Loucy (cell line): ENCODE results near the gene PICK1.

Experiments
- H2AFZ ChIP-seq: fragments of 200-600 bp; sonication (generic); 2 replicates; pipeline ENCODE4 v1.6.0; 2016; ENCODE audit warnings: antibody characterized with exemption, mild to moderate bottlenecking, low read length, moderate library complexity
- H3F3A ChIP-seq: fragments of 200-600 bp; 2 replicates; pipeline ENCODE4 v1.6.0; 2016; ENCODE audit warnings: antibody characterized with exemption, low read depth, mild to moderate bottlenecking
- H3K27me3 ChIP-seq: fragments of 200-600 bp; sonication (generic); 2 replicates; pipeline ENCODE4 v1.6.1; 2014; ENCODE audit warnings: low read length, mild to moderate bottlenecking; ENCODE audit not compliant: insufficient read depth, poor library complexity, severe bottlenecking
- H3K36me3 ChIP-seq: fragments of 200-600 bp; sonication (generic); 2 replicates; pipeline ENCODE4 v1.6.1; 2016; ENCODE audit warnings: low read length; ENCODE audit not compliant: insufficient read depth
- H3K4me1 ChIP-seq: fragments of 200-600 bp; sonication (generic); 2 replicates; pipeline ENCODE4 v1.5.1; 2014; ENCODE audit warnings: low read length, mild to moderate bottlenecking; ENCODE audit not compliant: insufficient read depth, poor library complexity, severe bottlenecking
- H3K4me2 ChIP-seq: fragments of 200-600 bp; sonication (generic); 2 replicates; pipeline ENCODE4 v1.6.0; 2014; ENCODE audit warnings: antibody characterized with exemption, low read length, low read depth, mild to moderate bottlenecking; ENCODE audit not compliant: poor library complexity, severe bottlenecking
- H3K4me3 ChIP-seq: fragments of 200-600 bp; sonication (generic); 2 replicates; pipeline ENCODE4 v1.5.1; 2014; ENCODE audit warnings: low read length, mild to moderate bottlenecking, mixed read lengths; ENCODE audit not compliant: poor library complexity, severe bottlenecking
- H3K79me2 ChIP-seq: fragments of 200-600 bp; sonication (generic); 2 replicates; pipeline ENCODE4 v1.6.1; 2014; ENCODE audit warnings: low read length; ENCODE audit not compliant: insufficient read depth
- H3K9ac ChIP-seq: fragments of 200-600 bp; sonication (generic); 2 replicates; pipeline ENCODE4 v1.6.0; 2014; ENCODE audit warnings: mild to moderate bottlenecking, low read depth, low read length, moderate library complexity; ENCODE audit not compliant: poor library complexity, severe bottlenecking
- H3K9me2 ChIP-seq: fragments of 200-600 bp; sonication (generic); replicated peaks from 2 replicates; pipeline ENCODE4 v1.6.1; 2016; ENCODE audit warnings: low read depth, low read length, mixed read lengths
- H3K9me3 ChIP-seq: fragments of 200-600 bp; sonication (generic); 2 replicates; pipeline ENCODE4 v1.6.1; 2014; ENCODE audit warnings: mild to moderate bottlenecking, antibody characterized with exemption, low read length, low read depth; ENCODE audit not compliant: insufficient read depth
- H4K20me1 ChIP-seq: fragments of 200-600 bp; sonication (generic); 2 replicates; pipeline ENCODE4 v1.6.0; 2014; ENCODE audit warnings: antibody characterized with exemption, low read length, mild to moderate bottlenecking; ENCODE audit not compliant: insufficient read depth, poor library complexity, severe bottlenecking
- EZH2phosphoT487 ChIP-seq: fragments of 200-600 bp; IDR thresholded peaks from 2 replicates; pipeline ENCODE4 v1.6.1; 2018; ENCODE audit warnings: antibody characterized with exemption, mild to moderate bottlenecking, moderate library complexity, borderline replicate concordance
- TF ChIP-seq, protein P1 (sequence below): fragments of 200-600 bp; sonication (generic); conservative IDR thresholded peaks from 2 replicates; pipeline ENCODE4 v1.5.1; 2014; ENCODE audit warnings: mild to moderate bottlenecking, antibody characterized with exemption, low read length

The PICK1 gene

DNA sequence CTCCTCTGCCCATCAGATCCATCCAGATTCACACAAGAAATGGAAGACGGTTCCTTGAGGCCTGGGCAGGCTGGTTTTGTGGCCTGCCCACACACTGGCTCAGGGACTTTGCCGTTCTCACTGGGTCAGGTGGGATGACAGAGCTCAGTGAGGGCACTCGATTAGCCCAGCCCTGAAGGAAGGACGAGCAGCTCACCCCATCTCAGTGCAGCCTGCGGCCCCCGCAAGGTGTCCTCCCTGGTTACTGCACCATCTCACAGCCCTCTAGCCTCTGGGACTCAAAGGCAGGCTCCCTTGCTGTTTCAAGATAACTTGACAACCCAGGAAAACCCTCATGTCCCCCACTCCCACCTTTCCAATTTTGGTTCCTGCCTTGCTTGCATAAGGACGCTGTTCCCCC, 22.6 kb downstream of the PICK1 start:
- H3K4me2 ChIP-seq, result no peak overlapping the region
- no peaks in the 10 kb centered on the region for H3K27me3 ChIP-seq
- TF ChIP-seq, protein P1, sequence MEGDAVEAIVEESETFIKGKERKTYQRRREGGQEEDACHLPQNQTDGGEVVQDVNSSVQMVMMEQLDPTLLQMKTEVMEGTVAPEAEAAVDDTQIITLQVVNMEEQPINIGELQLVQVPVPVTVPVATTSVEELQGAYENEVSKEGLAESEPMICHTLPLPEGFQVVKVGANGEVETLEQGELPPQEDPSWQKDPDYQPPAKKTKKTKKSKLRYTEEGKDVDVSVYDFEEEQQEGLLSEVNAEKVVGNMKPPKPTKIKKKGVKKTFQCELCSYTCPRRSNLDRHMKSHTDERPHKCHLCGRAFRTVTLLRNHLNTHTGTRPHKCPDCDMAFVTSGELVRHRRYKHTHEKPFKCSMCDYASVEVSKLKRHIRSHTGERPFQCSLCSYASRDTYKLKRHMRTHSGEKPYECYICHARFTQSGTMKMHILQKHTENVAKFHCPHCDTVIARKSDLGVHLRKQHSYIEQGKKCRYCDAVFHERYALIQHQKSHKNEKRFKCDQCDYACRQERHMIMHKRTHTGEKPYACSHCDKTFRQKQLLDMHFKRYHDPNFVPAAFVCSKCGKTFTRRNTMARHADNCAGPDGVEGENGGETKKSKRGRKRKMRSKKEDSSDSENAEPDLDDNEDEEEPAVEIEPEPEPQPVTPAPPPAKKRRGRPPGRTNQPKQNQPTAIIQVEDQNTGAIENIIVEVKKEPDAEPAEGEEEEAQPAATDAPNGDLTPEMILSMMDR, result no peak
- no peak for TF ChIP-seq EZH2phosphoT487
- no peaks in the 10 kb centered on the region for H3K9me2 ChIP-seq
- no peak overlapping the region for H2AFZ ChIP-seq
- no peak overlapping the region for H3K9ac ChIP-seq
- no peaks in the 10 kb centered on the region for H3K9me3 ChIP-seq
- no peak overlapping the region for H3K4me3 ChIP-seq
- H3K4me1 ChIP-seq, result no peaks in the 10 kb centered on the region
- H3F3A ChIP-seq, result no peaks in the 10 kb centered on the region
- H3K79me2 ChIP-seq, result no peaks in the 10 kb centered on the region
- H4K20me1 ChIP-seq, result no peaks in the 10 kb centered on the region
- no peaks in the 10 kb centered on the region for H3K36me3 ChIP-seq

- Histone ChIP-seq H3K9me2 (no peaks in the 10 kb centered on the region), H3K4me1 (no peaks in the 10 kb centered on the region), H3K9me3 (no peaks in the 10 kb centered on the region), H3K4me3 (no peak overlapping the region), H3K79me2 (no peaks in the 10 kb centered on the region), H3K27me3 (no peaks in the 10 kb centered on the region), H4K20me1 (no peaks in the 10 kb centered on the region), H3F3A (no peaks in the 10 kb centered on the region), H3K4me2 (no peak overlapping the region), H3K36me3 (no peaks in the 10 kb centered on the region), H2AFZ (no peak overlapping the region), H3K9ac (no peak overlapping the region)
- TF ChIP-seq, protein P1, result no peak
- no peak for TF ChIP-seq EZH2phosphoT487
Measured at GRCh38 chr22:38080474-38080849, 23.3 kb downstream of the PICK1 start.

DNA sequence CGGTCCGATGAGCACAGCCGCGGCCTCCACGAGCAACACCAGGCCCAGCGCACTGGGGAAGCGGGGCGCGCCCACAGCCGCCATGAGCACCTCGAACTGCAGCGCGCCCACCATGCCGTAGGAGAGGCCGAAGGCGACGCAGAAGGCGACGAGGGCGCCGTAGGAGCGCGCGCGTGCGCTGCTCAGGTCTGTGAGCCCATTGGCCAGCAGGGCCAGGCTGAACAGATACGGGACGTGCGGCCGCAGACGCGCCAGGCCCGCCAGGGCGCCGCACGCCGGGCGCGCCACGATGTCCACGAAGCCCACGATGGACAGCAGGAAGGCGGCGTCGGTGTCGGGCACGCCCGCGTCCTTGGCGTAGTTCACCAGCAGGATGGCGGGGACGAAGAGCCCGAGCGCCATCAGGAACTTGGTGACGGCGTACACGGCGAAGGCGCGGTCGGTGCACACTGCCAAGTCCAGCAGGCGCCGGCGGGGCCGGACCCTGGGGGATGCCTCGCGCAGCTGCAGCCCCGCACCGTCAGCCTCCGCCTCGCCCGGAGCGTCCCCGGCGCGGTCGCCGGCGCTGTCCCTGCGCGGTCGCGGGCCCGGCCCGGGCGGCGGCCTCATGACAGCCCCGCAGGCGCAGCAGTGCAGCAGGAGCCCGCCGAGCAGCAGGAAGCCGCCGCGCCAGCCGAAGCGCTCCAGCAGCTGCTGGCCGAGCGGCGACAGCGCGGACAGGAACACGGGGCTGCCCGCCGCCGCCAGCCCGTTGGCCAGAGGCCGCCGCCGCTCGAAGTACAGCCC, 23.8 kb downstream of the PICK1 start:
- no peak for TF ChIP-seq EZH2phosphoT487
- TF ChIP-seq, protein P1, result no peak
- no peaks in the 10 kb centered on the region for H3K27me3 ChIP-seq
- H3K4me3 ChIP-seq, result no peak overlapping the region
- H4K20me1 ChIP-seq, result no peaks in the 10 kb centered on the region
- H3K4me2 ChIP-seq, result no peak overlapping the region
- H3K9me3 ChIP-seq, result no peaks in the 10 kb centered on the region
- H3K9me2 ChIP-seq, result no peaks in the 10 kb centered on the region
- no peaks in the 10 kb centered on the region for H3F3A ChIP-seq
- no peaks in the 10 kb centered on the region for H3K79me2 ChIP-seq
- no peak overlapping the region for H2AFZ ChIP-seq
- H3K36me3 ChIP-seq, result no peaks in the 10 kb centered on the region
- no peaks in the 10 kb centered on the region for H3K4me1 ChIP-seq
- H3K9ac ChIP-seq, result no peak overlapping the region
